ENCODE results near the gene LAMC1. TPM values are rescaled to one million over a fixed set of nuclear protein-coding genes. Genes with fewer than 3 reads are reported as not detected.

Gene LAMC1
- polyA plus RNA-seq, 1 of the 3 experiments (the other 2 are of a cell fraction), result 101 TPM

DNA sequence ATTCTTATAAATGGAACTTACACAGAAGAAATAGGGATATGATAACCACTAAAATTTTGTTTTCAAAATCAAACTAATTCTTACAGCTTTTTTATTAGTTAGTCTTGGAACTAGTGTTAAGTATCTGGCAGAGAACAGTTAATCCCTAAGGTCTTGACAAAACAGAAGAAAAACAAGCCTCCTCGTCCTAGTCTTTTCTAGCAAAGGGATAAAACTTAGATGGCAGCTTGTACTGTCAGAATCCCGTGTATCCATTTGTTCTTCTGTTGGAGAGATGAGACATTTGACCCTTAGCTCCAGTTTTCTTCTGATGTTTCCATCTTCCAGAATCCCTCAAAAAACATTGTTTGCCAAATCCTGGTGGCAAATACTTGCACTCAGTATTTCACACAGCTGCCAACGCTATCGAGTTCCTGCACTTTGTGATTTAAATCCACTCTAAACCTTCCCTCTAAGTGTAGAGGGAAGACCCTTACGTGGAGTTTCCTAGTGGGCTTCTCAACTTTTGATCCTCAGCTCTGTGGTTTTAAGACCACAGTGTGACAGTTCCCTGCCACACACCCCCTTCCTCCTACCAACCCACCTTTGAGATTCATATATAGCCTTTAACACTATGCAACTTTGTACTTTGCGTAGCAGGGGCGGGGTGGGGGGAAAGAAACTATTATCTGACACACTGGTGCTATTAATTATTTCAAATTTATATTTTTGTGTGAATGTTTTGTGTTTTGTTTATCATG lies 120.5 kb downstream of the LAMC1 start:
- DNase-seq, result no peak
- H3K79me2 ChIP-seq (ENCODE audit: insufficient read depth), result no peaks in the 10 kb centered on the region
- no peak overlapping the region for H3K9ac ChIP-seq
- H3K4me1 ChIP-seq (ENCODE audit: control insufficient read depth in 1 of 2, insufficient read depth in 2 of 2, low read depth in 1 of 2, low read length in 1 of 2), result peaks cover 0 to 6% of the 10 kb centered on the region in 2 experiments; a peak in 3 of 4 replicates
- WGBS (ENCODE audit: low lambda C conversion rate), result 94% methylated on average over 7 of the region's 7 CpGs
- H3K4me3 ChIP-seq (ENCODE audit: low read depth in 2 of 2, low read length in 1 of 2), result no peak overlapping the region
- H3F3A ChIP-seq (replicated peaks; ENCODE audit: insufficient read depth), result peaks cover 3% of the 10 kb centered on the region
- H3K36me3 ChIP-seq (replicated peaks in 1 of 2; ENCODE audit: control insufficient read depth in 1 of 2, insufficient read depth in 2 of 2, low read length in 1 of 2), result peaks cover 41 to 52% of the 10 kb centered on the region in 2 experiments
- POLR2A ChIA-PET, result no interaction called here
- no peaks in the 10 kb centered on the region for H3K9me3 ChIP-seq
- H3K9me2 ChIP-seq, result no peaks in the 10 kb centered on the region
- no peak overlapping the region for H3K4me2 ChIP-seq
- no peaks in the 10 kb centered on the region for H4K20me1 ChIP-seq (ENCODE audit: insufficient read depth)
- H2AFZ ChIP-seq (ENCODE audit: low read depth), result no peak overlapping the region
- CTCF ChIA-PET, result interaction anchor here (0.9 to 1.1 kb wide), 2 partner anchors 13 to 43 kb away, joined by 3 to 4 read pairs; no protein-coding TSS in a partner anchor
- H3K27ac ChIP-seq (ENCODE audit: low read depth in 2 of 2, low read length in 1 of 2), result no peak overlapping the region
- TF ChIP-seq FOXJ3 (CRISPR knock-in tag; IDR thresholded peaks at IDR 0.05) (no peak), TAF1 (IDR thresholded peaks at IDR 0.05; ENCODE audit: borderline replicate concordance, low read depth, low read length) (no peak), SIN3A (IDR thresholded peaks at IDR 0.05; ENCODE audit: borderline replicate concordance, low read depth, low read length) (no peak), MXI1 (IDR thresholded peaks at IDR 0.05; ENCODE audit: low read depth, low read length) (no peak), RAD21 (IDR thresholded peaks at IDR 0.05; ENCODE audit: low read length) (no peak), ELF1 (IDR thresholded peaks at IDR 0.05) (no peak), SMC3 (IDR thresholded peaks at IDR 0.05; ENCODE audit: low read depth, low read length) (no peak), RFX5 (IDR thresholded peaks at IDR 0.05; ENCODE audit: low read length) (no peak), YY1 (IDR thresholded peaks at IDR 0.05; ENCODE audit: low read depth) (no peak), JUND (IDR thresholded peaks at IDR 0.05) (no peak), TEAD4 (IDR thresholded peaks at IDR 0.05; ENCODE audit: borderline replicate concordance, insufficient read depth) (no peak), NRF1 (IDR thresholded peaks at IDR 0.05; ENCODE audit: low read depth, low read length) (no peak)
- TF ChIP-seq, protein P1, sequence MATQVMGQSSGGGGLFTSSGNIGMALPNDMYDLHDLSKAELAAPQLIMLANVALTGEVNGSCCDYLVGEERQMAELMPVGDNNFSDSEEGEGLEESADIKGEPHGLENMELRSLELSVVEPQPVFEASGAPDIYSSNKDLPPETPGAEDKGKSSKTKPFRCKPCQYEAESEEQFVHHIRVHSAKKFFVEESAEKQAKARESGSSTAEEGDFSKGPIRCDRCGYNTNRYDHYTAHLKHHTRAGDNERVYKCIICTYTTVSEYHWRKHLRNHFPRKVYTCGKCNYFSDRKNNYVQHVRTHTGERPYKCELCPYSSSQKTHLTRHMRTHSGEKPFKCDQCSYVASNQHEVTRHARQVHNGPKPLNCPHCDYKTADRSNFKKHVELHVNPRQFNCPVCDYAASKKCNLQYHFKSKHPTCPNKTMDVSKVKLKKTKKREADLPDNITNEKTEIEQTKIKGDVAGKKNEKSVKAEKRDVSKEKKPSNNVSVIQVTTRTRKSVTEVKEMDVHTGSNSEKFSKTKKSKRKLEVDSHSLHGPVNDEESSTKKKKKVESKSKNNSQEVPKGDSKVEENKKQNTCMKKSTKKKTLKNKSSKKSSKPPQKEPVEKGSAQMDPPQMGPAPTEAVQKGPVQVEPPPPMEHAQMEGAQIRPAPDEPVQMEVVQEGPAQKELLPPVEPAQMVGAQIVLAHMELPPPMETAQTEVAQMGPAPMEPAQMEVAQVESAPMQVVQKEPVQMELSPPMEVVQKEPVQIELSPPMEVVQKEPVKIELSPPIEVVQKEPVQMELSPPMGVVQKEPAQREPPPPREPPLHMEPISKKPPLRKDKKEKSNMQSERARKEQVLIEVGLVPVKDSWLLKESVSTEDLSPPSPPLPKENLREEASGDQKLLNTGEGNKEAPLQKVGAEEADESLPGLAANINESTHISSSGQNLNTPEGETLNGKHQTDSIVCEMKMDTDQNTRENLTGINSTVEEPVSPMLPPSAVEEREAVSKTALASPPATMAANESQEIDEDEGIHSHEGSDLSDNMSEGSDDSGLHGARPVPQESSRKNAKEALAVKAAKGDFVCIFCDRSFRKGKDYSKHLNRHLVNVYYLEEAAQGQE (IDR thresholded peaks at IDR 0.05; ENCODE audit: low read depth, low read length), result no peak
- TF ChIP-seq, protein P2, sequence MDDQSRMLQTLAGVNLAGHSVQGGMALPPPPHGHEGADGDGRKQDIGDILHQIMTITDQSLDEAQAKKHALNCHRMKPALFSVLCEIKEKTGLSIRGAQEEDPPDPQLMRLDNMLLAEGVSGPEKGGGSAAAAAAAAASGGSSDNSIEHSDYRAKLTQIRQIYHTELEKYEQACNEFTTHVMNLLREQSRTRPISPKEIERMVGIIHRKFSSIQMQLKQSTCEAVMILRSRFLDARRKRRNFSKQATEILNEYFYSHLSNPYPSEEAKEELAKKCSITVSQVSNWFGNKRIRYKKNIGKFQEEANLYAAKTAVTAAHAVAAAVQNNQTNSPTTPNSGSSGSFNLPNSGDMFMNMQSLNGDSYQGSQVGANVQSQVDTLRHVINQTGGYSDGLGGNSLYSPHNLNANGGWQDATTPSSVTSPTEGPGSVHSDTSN (IDR thresholded peaks at IDR 0.05), result no peak
- TF ChIP-seq, protein P3, sequence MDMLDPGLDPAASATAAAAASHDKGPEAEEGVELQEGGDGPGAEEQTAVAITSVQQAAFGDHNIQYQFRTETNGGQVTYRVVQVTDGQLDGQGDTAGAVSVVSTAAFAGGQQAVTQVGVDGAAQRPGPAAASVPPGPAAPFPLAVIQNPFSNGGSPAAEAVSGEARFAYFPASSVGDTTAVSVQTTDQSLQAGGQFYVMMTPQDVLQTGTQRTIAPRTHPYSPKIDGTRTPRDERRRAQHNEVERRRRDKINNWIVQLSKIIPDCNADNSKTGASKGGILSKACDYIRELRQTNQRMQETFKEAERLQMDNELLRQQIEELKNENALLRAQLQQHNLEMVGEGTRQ (IDR thresholded peaks at IDR 0.05; ENCODE audit: borderline replicate concordance, low read depth, low read length), result no peak
- no peaks in the 10 kb centered on the region for H3K27me3 ChIP-seq (ENCODE audit: insufficient read depth)

Measured in SK-N-SH (cell line).